ENCODE measurements around the gene IFNA6.

- TF ChIP-seq CTCF (conservative IDR thresholded peaks at IDR 0.05 in 1 of 2, IDR thresholded peaks at IDR 0.05 in 1 of 2; ENCODE audit: low read depth in 1 of 2, low read length in 2 of 2), result no peak
- TF ChIP-seq EZH2 (IDR thresholded peaks at IDR 0.05; ENCODE audit: low read length, missing control alignments), result no peak
Observed at GRCh38 chr9:21362287-21362686, 11.6 kb upstream of the IFNA6 start.

Measured in fibroblast of lung (primary cell).